Tibial artery (tissue), 4 donors: ENCODE results near the gene SLC9A3.
A peak's percentile ranks its signal among the peaks of the same experiment; 100 is the strongest.

Experiments used
- DNase-seq, 2 donors: peaks; one replicate each; pipeline ENCODE4 v3.0.0-alpha.2; 2019
- H3K27ac ChIP-seq, 2 donors: fragments of 200-600 bp; sonication (generic) in 1 of 2; 1 replicate in 1 of 2; 2 replicates in 1 of 2; pipeline ENCODE4 v1.5.1; 2018 to 2019; ENCODE audit warnings: mild to moderate bottlenecking in 1 of 2
- H3K27me3 ChIP-seq, 2 donors: fragments of 200-600 bp; sonication (generic) in 1 of 2; one replicate each; pipeline versions ENCODE4 v1.5.1 to v1.6.0; 2016 to 2019
- H3K36me3 ChIP-seq, 3 donors: fragments of 200-600 bp; sonication (generic) in 2 of 3; one replicate each; pipeline ENCODE4 v1.5.1; 2016 to 2019; ENCODE audit warnings: mild to moderate bottlenecking in 2 of 3
- H3K4me1 ChIP-seq, 4 donors: fragments of 200-600 bp; sonication (generic) in 2 of 4; 1 replicate in 3 of 4; 2 replicates in 1 of 4; pipeline ENCODE4 v1.5.1; 2016 to 2019
- H3K4me3 ChIP-seq, 2 donors: fragments of 200-600 bp; sonication (generic) in 1 of 2; 1 replicate in 1 of 2; 2 replicates in 1 of 2; pipeline ENCODE4 v1.5.1; 2018 to 2019; ENCODE audit warnings: mild to moderate bottlenecking in 2 of 2
- H3K9me3 ChIP-seq, 3 donors: fragments of 200-600 bp; sonication (generic) in 1 of 3; one replicate each; pipeline ENCODE4 v1.5.1; 2016 to 2019
- intact Hi-C: fragments of 100-400 bp; cut with DNase I; formaldehyde crosslinking; loops from one replicate; pipeline ENCODE4 v1.15.0; 2023; ENCODE audit warnings: low total_unique reads
- TF ChIP-seq, protein P1 (sequence below), 2 experiments: fragments of 200-600 bp in 1 of 2; fragments of 450-650 bp in 1 of 2; IDR thresholded peaks; one replicate each; pipeline ENCODE4 v1.5.1; 2017 to 2019; ENCODE audit warnings: antibody characterized with exemption in 2 of 2, mild to moderate bottlenecking in 1 of 2, moderate library complexity in 1 of 2

SLC9A3 gene

DNA sequence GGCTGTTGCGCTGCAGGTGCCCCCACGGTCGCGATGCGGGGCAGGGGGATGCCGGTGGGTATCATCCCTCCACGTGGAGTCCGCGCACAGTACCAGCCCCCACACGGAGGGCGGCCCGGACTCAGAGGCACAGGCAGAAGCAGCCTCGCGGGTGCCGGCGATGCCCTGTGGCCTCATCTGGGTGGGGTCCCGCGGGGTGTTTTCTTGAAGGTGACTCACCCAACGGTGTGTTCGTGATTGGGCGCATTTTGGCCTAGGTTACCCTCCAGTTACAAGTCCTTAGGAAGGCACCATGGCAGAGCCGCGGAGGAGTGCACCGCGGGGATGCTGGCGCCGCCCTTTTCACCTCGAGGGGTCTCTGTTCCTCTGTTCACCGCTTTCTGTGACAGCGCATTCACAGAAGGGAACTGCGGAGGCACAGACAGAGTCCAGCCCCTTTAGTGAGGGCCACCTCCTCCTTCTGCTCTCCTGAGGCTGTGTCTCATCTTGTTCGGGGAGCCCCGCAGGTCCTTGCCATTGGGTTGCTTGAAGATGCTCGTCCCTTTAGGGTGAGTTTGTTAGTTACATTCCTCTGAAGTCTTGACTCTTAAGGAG is 102.9 kb downstream of the SLC9A3 start:
- peak; percentile 16 to 39 for DNase-seq
- H3K27ac ChIP-seq = no peak overlapping the region
- H3K4me1 ChIP-seq = no peaks in the 10 kb centered on the region
- no peaks in the 10 kb centered on the region for H3K9me3 ChIP-seq
- intact Hi-C loops = no loop called here
- TF ChIP-seq, protein P1, sequence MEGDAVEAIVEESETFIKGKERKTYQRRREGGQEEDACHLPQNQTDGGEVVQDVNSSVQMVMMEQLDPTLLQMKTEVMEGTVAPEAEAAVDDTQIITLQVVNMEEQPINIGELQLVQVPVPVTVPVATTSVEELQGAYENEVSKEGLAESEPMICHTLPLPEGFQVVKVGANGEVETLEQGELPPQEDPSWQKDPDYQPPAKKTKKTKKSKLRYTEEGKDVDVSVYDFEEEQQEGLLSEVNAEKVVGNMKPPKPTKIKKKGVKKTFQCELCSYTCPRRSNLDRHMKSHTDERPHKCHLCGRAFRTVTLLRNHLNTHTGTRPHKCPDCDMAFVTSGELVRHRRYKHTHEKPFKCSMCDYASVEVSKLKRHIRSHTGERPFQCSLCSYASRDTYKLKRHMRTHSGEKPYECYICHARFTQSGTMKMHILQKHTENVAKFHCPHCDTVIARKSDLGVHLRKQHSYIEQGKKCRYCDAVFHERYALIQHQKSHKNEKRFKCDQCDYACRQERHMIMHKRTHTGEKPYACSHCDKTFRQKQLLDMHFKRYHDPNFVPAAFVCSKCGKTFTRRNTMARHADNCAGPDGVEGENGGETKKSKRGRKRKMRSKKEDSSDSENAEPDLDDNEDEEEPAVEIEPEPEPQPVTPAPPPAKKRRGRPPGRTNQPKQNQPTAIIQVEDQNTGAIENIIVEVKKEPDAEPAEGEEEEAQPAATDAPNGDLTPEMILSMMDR (IDR thresholded peaks at IDR 0.05) = no peak
- no peaks in the 10 kb centered on the region for H3K36me3 ChIP-seq
- H3K4me3 ChIP-seq = no peak overlapping the region
- H3K27me3 ChIP-seq = no peaks in the 10 kb centered on the region

DNA sequence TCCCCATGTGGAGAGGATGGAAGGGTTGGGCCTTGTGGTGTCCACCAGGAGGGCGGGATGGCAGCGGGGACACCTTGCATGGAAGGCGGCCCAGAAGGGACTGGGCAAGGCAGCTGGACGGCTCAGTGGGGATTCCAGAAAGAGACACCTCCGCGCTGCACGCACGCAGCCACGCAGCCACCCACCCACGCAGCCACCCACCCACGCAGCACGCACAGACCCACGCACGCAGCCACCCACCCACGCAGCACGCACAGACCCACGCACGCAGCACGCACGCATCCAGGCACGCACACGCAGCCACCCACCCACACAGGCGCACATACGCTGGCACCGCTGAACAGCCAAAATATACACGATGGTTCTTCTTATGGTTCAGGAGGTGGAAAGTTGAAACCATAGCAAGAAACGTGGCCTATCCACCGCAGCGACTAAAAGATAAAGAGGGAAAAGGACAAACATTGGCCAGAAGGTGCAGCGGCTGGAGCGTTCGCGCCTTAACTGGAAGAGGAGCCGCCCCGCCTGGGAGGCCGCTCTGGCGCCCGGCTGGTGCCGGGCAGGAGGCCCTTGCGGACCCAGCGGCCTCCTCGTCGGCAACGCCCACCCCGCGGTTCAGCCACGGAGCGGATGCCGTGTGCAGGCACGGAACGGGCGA is 103.5 kb downstream of the SLC9A3 start:
- peaks cover 0 to 5% (median 0%) of the 10 kb centered on the region in 4 donors for H3K4me1 ChIP-seq
- H3K27ac ChIP-seq = no peak overlapping the region
- DNase-seq = peak; percentile 16 to 35
- intact Hi-C loops = no loop called here
- no peaks in the 10 kb centered on the region for H3K27me3 ChIP-seq
- H3K4me3 ChIP-seq = no peak overlapping the region
- TF ChIP-seq, protein P1 (IDR thresholded peaks at IDR 0.05) = no peak
- no peaks in the 10 kb centered on the region for H3K9me3 ChIP-seq
- H3K36me3 ChIP-seq = no peaks in the 10 kb centered on the region
